GM23248 (cell line): ENCODE results near the gene GINS3.

Source experiments
- EZH2 ChIP-seq: fragments of 200-600 bp; sonication (generic); IDR thresholded peaks from 2 replicates; pipeline ENCODE4 v1.6.1; 2018; ENCODE audit warnings: antibody characterized with exemption, mild to moderate bottlenecking; ENCODE audit not compliant: insufficient read depth, poor library complexity, severe bottlenecking
- EZH2phosphoT487 ChIP-seq: fragments of 200-600 bp; sonication (generic); IDR thresholded peaks from 2 replicates; pipeline ENCODE4 v1.6.1; 2018; ENCODE audit warnings: antibody characterized with exemption, moderate library complexity, mild to moderate bottlenecking, low read depth; ENCODE audit not compliant: insufficient read depth

DNA sequence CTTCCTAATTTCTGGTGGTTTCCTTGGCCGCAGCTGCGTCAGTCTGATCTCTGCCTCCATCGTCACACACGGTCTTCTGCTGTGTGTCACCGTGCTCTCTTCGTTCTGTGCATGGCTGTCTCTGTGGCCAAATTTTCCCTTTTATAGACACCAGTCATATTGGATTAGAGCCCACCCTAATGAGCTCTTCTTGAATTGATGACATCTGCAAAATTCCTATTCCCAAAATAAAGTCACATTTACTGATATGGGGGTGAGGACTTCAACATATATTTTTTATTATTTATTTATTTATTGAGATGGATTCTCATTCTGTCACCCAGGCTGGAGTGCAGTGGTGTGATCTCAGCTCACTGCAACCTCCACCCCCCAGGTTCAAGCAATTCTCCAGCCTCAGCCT, 38.4 kb downstream of the GINS3 start:
- TF ChIP-seq EZH2 = no peak
- no peak for TF ChIP-seq EZH2phosphoT487
